ENCODE data around the gene ZNF764.
A peak's percentile ranks its signal among the peaks of the same experiment; 100 is the strongest.
"Not testable (repeated sequence)": the region's sequence is repeated elsewhere in the genome, so short reads cannot be mapped to it uniquely, and the experiment has no call there.

ZNF764 gene

DNA sequence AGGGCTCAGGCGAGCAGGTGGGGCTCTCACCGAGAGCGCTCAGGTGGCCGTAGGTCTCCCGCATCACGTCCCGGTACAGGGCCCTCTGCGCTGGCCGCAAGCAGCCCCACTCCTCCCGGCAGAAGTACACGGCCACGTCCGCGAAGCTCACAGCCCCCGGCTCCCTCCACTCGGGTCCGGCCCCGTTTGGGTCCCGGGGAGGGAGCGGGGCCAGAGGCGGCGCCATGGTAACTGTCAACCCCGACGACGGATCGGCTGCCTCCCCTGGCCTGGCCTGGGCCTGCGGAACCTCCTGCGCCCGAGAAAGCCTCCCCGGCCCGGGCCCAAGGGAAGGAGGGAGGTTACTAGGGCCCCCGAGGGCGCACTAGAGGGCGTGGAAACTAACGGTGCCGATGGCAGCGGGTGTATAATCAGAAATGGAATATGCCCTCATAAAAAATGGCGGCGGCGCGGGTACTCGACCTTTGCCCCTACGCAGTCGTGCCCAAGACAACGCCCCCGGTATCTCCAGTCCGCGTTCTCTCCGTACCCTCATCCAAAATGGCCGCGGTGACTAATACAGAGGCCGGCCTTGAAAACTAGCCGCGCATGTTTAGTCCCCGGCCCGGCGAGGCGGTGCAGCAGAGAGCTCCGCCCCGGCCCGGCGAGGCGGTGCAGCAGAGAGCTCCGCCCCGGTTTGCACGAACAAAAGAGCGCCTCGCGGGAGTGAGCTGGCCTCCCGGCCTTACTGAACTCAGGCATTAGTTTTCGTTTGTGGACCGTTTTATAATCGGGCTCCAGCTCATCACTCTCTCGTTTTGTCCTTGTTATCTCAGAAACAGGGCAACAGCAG, at the start of gene ZNF764:
ZNF764 (minus strand) TSS at position 418 of the 832 bp plus-strand sequence; CDS start at position 226, 192 bp downstream.
- FAIRE-seq: peak; percentile 95

DNA sequence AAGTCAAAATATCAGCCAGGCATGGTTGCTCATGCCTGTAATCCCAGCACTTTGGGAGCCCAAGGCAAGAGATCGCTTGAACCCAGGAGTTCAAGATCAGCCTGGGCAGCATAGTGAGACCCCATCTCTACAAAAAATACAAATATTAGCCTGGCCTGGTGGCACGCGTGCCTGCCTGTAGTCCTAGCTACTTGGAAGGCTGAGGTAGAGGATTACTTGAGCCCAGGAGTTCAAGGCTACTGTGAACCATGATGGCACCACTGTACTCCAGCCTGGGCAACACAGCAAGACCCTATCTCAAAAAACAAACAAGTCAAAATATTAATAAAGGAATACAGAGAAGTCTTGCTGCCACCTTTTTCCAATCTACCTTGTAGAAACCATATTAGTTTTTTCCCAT, 47.8 kb upstream of the ZNF764 start:
- FAIRE-seq: no peak

DNA sequence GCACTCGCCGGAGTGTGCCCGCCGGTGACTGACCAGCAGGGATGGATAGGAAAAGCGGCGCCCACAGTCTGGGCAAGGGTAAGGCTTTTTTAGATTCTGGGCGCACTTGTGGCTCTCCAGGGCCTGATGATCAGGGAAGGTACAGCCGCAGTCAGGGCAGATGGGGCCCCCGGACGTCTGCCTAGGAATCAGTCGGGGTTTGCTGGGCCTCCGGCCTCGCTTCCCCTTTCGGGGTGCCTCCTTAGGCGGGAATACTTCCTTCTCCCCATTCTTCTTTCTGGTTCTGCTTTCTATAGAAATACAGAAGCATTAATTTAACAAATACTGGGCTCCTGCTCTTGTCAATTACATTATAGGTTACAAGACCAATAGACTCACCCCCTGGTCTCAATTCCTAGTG, 47.0 kb upstream of the ZNF764 start:
- FAIRE-seq: no peak

DNA sequence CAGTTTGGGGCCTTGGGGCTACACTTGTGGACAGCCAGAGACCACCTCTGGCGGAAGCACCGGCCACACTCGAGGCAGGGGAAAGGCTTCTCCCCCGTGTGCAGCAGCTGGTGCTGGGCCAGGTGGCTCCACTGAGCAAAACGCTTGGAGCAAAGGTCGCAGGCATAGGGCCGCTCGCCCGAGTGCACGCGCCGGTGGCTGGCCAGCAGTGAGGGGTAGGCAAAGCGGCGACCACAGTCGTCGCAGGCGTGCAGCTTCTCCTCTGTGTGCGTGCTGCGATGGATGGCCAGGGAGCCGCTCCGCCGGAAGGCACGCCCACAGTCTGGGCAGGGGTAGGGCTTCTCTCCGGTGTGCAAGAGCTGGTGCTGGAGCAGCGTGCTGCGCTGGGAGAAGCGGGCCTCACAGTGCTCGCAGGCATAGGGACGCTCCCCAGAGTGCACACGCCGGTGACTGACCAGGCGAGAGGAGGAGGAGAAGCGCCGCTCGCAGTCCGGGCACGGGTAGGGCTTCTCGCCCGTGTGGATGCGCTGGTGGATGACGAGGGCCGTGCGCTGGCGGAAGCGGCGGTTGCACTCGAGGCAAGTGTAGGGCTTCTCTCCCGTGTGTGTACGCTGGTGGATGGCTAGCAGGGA, 46.3 kb upstream of the ZNF764 start:
- no peak for FAIRE-seq

DNA sequence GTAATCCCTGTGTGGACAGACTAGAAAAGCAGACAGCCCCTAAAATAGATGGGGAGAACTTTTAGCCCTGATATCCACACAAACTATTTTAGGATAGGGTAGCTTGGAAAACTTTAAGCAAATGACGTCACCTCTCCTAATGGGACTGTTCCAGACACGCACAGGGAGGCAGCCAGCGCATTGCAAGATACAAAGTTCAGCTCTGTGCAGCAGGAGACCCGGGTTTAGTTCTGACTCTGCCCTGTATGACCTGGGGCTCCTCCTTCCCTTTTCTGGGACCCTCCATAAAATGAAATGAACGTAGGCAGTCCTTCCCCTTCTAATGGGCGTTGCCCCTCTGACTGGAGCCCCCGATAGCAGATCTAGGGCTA, 45.8 kb upstream of the ZNF764 start:
- no peak for FAIRE-seq

DNA sequence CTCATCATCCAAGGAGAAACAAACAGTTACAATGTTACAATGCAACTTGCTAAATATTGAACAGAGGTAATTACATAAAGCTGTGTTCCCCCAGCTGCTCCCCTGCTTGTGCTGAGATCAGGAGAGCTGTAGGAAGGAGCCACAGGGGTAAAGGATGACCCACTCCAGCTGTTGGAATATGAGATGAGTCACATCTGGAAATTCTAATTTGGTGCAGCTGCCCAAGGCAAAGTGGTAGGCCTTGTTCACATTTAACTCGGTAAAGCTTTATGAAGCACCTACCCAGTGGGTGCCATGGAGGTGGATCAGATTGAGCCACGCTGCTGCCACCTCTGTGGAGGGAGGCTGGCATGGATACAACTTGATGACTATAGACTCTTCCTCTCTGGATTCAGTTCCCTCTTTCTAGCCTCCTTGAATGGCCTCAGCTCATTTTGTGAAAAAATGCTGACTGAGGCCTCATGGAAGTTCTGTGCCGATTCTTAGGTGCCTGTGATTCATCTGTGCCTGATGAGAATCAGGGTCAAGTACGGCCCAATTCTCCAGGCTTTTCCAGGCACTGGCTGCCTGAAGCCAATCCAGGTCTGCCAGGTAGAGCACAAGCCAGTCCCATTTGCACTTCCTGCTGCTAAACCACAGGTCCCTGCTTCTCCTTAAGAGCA, 44.6 kb upstream of the ZNF764 start:
- no peak for FAIRE-seq

DNA sequence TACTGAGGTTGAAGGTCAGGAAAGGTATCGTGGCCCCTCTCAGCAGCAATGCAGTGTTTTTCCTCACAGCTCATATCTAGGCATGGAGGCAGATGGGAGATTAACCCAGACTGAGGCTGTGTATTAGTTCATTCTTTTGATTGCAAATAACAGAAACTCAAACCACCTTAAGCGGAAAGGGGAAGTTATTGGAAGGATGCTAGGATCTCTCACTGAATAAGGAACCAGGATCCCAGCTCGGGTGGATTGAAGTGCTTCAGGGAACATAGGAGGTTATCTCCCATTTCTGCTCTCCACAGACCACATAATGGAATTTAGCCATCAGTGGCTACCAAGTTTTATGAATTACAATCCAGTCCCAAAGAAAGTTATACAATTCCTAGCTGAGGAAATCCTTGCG, 43.8 kb upstream of the ZNF764 start:
- FAIRE-seq: no peak

DNA sequence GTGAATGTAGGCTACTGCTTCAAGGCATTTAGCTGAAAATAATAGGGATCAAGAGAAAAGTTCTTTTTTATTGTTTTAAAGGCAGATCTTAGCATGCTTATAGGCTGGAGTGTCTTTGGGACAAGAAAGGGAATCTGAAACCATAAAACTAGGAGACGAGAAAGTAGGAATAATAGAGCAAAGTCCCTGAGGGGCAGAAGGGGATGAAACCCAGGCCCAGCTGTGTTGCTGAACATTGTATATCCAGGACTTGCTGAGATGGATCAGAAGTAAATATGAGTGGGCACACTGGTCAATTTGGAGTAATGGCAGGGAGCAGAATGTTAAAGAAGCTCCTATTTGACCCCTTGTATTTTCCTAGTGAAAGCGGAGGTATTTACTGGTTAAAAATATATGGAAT, 42.8 kb upstream of the ZNF764 start:
- no peak for FAIRE-seq

DNA sequence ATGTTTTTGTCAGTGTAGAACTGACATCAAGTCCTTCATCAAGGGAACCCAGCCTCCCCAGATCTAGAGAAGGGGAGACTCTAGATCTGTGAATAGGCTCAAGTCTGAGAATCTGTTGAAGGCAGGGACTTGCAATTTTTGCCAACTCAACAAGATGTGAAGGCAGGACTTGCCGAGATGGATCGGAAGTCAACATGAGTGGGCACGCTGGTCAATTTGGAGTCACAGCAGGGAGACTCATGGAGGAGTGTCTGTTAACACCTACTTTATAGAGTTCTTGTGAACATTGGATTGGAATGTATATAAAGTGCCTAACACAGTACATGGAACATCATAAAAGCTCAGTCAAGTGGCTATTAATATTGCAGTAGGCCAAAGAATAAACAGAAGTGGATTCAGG, 42.0 kb upstream of the ZNF764 start:
- FAIRE-seq: no peak

DNA sequence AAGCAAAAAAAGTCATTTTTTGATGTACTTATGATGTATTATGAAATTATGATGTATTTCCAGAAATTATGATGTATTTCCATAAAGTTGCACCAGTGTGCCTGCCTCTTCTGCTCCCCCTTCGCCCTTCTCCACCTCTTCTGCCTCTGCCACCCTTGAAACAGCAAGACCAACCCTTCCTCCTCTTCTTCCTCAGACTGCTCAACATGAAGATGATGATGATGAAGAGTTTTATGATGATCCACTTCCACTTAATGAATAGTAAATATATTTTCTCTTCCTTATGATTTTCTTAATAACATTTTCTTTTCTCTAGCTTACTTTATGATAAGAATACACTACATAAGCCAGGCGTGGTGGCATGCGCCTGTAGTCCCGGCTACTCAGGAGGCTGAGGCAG, 34.7 kb upstream of the ZNF764 start:
- FAIRE-seq: no peak

DNA sequence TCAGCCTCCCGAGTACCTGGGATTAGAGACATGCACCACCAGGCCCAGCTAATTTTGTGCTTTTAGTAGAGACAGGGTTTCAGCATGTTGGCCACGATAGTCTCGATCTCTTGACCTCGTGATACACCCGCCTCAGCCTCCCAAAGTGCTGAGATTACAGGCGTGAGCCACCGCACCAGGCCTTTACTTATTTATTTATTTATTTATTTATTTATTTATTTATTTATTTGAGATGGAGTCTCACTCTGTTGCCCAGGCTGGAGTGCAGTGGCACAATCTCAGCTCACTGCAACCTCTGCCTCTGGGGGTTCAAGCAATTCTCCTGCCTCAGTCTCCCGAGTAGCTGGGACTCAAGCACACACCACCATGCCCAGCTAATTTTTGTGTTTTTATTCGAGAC, 32.7 kb upstream of the ZNF764 start:
- not testable (repeated sequence) for FAIRE-seq

DNA sequence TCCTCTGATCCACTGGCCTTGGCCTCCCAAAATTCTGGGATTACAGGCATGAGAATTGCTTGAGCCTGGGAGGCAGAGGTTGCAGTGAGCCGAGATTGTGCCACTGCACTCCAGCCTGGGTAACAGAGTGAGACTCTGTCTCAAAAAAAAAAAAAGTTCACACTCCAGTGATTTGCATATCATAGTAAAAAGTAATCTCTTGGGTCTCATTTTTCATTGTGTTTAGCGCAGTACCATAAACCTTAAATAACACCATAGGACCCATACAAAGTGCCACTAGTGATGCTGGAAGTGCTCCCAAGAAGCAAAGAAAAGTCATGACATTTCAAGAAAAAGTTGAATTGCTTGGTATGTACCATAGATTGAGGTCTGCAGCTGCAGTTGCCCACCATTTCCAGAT, 31.4 kb upstream of the ZNF764 start:
- FAIRE-seq: not testable (repeated sequence)

DNA sequence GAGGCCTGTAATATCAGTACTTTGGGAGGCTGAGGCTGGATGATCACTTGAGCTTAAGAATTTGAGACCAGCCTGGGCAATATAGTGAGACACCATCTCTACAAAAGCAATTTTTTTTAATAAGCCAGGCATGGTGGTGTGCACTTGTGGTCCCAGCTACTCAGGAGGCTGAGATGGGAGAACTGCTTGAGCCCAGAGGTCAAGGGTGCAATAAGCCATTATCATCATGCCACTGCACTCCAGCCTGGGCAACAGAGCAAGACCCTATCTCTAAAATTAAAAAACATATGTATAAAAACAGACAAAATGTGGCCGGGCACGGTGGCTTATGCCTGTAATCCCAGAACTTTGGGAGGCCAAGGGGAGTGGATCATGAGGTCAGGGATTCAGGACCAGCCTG, 30.5 kb upstream of the ZNF764 start:
- no peak for FAIRE-seq

DNA sequence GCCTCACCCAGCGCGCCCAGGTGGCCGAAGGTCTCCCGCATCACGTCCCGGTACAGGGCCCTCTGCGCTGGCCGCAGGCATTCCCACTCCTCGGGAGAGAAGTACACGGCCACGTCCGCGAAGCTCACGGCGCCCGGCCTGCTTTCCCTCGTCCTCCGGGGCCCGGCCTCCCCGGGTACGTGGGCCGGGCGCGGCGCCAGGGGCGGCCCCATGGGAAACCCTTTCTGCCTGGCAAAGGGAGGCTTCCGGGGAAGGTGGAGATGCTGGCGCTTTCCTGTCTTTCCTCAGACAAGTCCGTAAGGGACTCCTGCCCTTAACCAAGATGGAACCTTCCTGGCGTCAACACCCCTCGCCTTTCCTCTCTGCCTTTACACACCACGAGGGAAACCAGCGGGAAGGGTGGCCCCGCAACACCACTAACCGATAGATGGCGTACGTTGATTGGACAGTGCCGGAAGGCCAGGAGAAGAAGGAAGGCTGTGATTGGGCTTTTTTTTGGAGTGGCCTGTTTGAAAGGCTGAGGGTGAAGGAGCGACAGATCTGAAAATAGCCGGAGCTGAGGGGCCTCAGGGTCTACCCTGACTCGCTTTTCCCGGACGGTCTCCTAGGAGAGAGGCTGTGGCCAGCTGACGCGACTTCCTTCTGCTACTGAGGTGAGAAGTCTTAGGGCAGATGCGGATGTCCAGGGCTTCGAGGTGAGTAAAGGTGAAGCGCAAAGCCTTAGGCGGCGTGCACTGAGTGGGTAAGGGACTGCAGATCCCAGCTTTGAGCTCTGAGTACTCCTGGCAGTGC, 27.4 kb upstream of the ZNF764 start, which contains the start of gene ZNF785:
ZNF785 (minus strand) TSS at position 298 of the 792 bp plus-strand sequence; CDS start at position 212, 86 bp downstream.
- no peak for FAIRE-seq

DNA sequence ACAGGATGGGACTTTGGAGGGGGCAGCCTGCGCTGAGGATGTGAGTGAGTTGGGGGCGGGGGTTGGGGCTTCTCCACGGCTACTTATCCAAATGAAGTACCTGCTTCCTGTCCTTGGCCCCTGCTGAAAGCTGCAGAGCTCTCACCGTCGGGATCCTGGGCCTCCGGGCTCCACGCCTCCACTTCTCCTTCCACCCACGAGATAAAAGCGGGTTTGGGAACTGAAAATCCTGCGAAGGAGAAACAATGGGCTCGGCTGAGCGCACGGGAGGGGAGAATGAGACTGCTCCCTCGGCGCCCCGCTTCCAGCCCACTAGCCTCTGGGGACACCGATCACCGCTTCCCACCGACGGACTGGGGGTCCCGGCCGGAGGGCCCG, 26.8 kb upstream of the ZNF764 start:
- FAIRE-seq: no peak

DNA sequence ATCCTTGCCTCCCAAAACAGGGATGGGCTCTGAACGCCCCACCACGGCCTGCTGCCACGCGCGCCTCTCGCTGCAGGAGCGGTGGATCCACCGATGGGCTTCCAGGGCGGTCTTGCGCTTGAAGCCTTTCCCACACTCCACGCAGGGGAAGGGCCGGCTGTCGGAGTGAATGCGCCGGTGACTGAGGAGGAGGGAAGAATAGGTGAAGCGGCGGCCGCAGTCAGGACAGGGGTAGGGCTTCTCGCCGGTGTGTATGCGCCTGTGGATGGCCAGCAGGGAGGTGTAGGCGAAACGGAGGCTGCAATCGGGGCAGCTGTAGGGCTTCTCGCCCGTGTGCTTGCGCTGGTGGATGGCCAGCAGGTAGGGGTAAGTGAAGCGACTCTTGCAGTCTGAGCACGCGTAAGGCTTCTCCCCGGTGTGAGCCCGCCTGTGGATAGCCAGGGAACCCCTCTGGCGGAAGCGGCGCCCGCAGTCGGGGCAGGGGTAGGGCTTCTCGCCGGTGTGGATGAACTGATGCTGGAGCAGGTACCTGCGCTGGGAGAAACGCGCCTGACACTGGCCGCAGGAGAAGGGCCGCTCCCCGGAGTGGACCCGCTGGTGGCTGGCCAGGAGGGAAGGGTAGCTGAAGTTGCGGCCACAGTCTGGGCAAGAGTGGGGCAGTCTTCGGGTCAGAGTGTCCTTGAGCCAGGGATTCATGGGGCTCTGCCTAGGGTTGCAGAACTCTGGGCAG, 24.6 kb upstream of the ZNF764 start:
- FAIRE-seq: no peak

DNA sequence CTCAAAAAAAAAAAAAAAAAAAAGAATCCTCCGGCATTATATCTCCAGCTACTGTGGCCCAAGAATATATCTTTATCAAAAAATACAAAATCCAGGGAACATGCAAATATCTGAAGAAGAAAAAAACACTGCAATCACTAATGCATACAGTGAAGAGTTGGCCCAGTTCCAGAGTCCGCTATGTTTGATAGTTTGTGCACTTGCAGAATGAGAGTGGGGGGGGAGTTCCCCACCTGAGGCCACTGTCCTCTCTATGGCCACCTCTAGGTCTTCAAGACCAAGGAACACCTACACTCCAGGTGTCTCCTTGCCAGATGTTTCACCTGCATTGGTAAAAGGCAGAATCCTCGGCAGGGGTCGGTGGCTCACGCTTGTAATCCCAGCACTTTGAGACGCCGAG, 23.3 kb upstream of the ZNF764 start:
- no peak for FAIRE-seq

DNA sequence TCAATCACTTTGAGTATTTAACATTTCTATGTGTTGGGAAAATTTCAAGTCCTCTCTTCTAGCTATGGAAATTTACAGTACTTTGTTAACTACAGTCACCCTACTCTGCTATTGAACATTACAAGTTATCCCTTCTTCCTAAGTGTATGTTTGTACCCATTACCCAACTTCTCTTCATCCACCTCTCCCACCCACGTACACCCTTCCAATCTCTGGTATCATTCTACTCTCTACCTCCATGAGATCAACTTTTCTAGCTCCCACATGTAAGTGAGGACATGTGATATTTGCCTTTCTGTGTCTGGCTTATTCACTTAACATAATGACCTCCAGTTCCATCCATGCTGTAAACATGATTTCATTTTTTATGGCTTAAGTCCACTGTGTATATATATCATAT, 16.5 kb upstream of the ZNF764 start:
- FAIRE-seq: no peak

DNA sequence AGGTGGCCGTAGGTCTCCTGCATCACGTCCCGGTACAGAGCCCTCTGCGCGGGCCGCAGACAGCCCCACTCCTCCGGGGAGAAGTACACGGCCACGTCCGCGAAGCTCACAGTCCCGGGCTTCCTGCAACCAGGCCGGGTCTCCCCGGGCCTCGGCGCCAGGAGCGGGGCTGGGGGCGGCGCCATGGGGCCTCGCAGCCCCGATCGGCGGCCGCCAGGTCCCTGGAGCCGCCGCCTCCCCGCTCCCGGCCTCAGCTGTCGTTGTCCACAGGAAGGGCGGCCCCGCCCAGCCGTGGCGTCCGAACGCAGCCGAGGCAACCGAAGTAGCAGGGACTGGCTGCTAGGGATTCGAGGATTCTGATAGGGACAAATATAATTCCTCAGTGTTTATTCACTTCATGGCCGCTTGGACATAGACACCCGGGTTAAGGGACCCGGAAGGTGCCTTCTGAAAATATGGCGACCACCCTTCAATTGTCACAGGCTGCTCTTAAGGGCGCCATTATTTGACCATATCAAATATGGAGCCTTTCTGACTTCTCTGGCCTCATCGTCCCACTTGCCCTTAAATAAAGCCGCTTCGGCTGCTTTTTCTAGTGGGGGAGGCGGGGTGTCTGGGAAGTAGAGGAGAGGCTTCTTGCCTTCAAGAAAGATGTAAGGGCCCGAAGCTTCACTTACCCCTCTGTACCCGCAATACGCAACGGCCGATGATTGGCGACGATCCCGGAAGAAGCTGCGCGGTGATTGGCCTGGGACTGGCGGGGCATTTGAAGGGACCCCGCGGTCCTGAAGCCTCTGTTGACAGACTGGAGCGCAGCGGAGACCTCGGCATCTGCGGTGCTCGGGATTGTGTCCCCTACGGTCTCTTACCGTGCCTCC, 13.5 kb upstream of the ZNF764 start, which contains the start of gene ZNF688:
ZNF688 (minus strand) TSS at position 270 of the 878 bp plus-strand sequence; CDS start at position 185, 85 bp downstream.
- peak; percentile 73 for FAIRE-seq

DNA sequence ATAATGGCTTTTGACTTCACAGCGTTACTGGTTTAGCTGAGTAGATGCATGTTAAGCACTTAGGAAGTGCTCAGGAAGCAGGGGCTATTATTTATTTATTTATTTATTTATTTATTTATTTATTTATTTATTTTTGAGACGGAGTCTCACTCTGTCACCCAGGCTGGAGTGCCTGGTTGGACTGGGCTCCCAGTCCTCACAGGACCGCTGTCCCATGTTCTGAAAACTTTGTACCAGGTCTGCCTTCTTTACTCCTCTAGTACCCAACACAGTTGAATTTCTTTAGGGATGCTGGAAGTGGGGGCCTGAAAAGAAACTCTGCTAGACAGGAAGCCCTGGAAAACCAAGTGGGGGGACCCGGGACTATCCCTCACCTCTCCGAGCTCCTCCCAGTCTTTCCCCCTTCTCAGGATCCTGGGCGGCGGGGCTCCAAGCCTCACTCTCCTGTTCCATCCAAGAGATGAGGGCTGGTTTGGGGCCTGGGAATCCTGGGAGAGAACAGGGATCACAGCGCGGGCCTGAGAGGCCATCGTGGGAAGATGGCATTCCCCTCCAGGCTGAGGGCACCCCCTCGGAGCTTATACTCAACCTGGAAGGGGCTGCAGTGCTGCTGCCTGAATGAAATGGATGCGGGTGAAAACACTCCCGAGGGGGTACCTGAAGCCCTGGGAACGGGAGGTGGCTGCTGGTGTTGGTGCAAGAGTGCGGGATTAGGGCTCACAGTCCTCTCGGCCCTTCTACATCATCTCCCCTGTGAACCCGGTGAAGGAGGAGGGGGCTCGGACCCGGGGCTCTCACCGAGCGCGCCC, 12.7 kb upstream of the ZNF764 start:
- no peak for FAIRE-seq

Data from TTC549 (cell line).